ENCODE measurements around the gene HMGA1. TPM values are rescaled to one million over a fixed set of nuclear protein-coding genes. Genes with fewer than 3 reads are reported as not detected.

The HMGA1 gene
- total RNA-seq, 2 donors from 2014 or later = 22.6 to 27.7 TPM

GRCh38 chr6:34276191-34276590 is 39.5 kb downstream of the HMGA1 start:
- no peak for DNase-seq
- TF ChIP-seq POLR2A (IDR thresholded peaks at IDR 0.05) (no peak), CTCF (IDR thresholded peaks at IDR 0.05) (no peak)
- Histone ChIP-seq H3K27ac (no peak overlapping the region), H3K9me3 (no peaks in the 10 kb centered on the region), H3K4me3 (no peak overlapping the region), H3K36me3 (replicated peaks in 1 of 2; ENCODE audit: insufficient read depth in 1 of 2, low read depth in 2 of 2) (no peaks in the 10 kb centered on the region), H3K4me1 (peaks cover 6% of the 10 kb centered on the region), H3K27me3 (no peaks in the 10 kb centered on the region)
- 75 to 87% methylated on average over 5 of the region's 5 CpGs for WGBS, 2 donors
- ATAC-seq = no peak
- intact Hi-C loops (cut with DNase I) = no loop called here

- Histone ChIP-seq H3K27ac (no peak overlapping the region), H3K4me1 (peaks cover 6% of the 10 kb centered on the region), H3K4me3 (no peak overlapping the region), H3K9me3 (no peaks in the 10 kb centered on the region), H3K36me3 (replicated peaks in 1 of 2; ENCODE audit: insufficient read depth in 1 of 2, low read depth in 2 of 2) (no peaks in the 10 kb centered on the region), H3K27me3 (no peaks in the 10 kb centered on the region)
- TF ChIP-seq CTCF (IDR thresholded peaks at IDR 0.05) (no peak), POLR2A (IDR thresholded peaks at IDR 0.05) (no peak)
- intact Hi-C loops (cut with DNase I) = no loop called here
- DNase-seq = peak in 1 of 4 donors; percentile 7
- 51 to 73% methylated on average over 10 of the region's 10 CpGs for WGBS, 2 donors
- no peak for ATAC-seq
These were observed 40.4 kb downstream of the HMGA1 start for GRCh38 chr6:34276881-34277762.

GRCh38 chr6:34277763-34278112 is 41.1 kb downstream of the HMGA1 start:
- no peak overlapping the region for H3K27ac ChIP-seq
- WGBS, 2 donors = 98 to 100% methylated on average over 4 of the region's 4 CpGs
- ATAC-seq = no peak
- intact Hi-C loops (cut with DNase I) = no loop called here
- DNase-seq = no peak
- no peaks in the 10 kb centered on the region for H3K27me3 ChIP-seq
- peaks cover 6% of the 10 kb centered on the region for H3K4me1 ChIP-seq
- no peaks in the 10 kb centered on the region for H3K9me3 ChIP-seq
- TF ChIP-seq POLR2A (IDR thresholded peaks at IDR 0.05) (no peak), CTCF (IDR thresholded peaks at IDR 0.05) (no peak)
- no peak overlapping the region for H3K4me3 ChIP-seq
- no peaks in the 10 kb centered on the region for H3K36me3 ChIP-seq (replicated peaks in 1 of 2; ENCODE audit: insufficient read depth in 1 of 2, low read depth in 2 of 2)

- 56 to 87% methylated on average over 5 of the region's 5 CpGs for WGBS, 2 donors
- H3K4me1 ChIP-seq = no peaks in the 10 kb centered on the region
- TF ChIP-seq CTCF (IDR thresholded peaks at IDR 0.05) = no peak
- no peak for TF ChIP-seq POLR2A (IDR thresholded peaks at IDR 0.05)
- no peak overlapping the region for H3K4me3 ChIP-seq
- no peak for DNase-seq
- H3K27me3 ChIP-seq = no peaks in the 10 kb centered on the region
- H3K27ac ChIP-seq = no peak overlapping the region
- ATAC-seq = no peak
- intact Hi-C loops (cut with DNase I) = no loop called here
- H3K9me3 ChIP-seq = no peaks in the 10 kb centered on the region
- H3K36me3 ChIP-seq (replicated peaks in 1 of 2; ENCODE audit: insufficient read depth in 1 of 2, low read depth in 2 of 2) = no peaks in the 10 kb centered on the region
These were observed 42.2 kb downstream of the HMGA1 start for GRCh38 chr6:34278833-34279232.

GRCh38 chr6:34280216-34280615 is 43.5 kb downstream of the HMGA1 start:
- ATAC-seq (no peak), DNase-seq (no peak)
- H3K36me3 ChIP-seq (replicated peaks in 1 of 2; ENCODE audit: insufficient read depth in 1 of 2, low read depth in 2 of 2) = no peaks in the 10 kb centered on the region
- intact Hi-C loops (cut with DNase I) = no loop called here
- TF ChIP-seq CTCF (IDR thresholded peaks at IDR 0.05) (no peak), POLR2A (IDR thresholded peaks at IDR 0.05) (no peak)
- H3K4me1 ChIP-seq = no peaks in the 10 kb centered on the region
- WGBS, 2 donors = 85 to 86% methylated on average over 4 of the region's 4 CpGs
- H3K27me3 ChIP-seq = no peaks in the 10 kb centered on the region
- H3K27ac ChIP-seq = no peak overlapping the region
- no peak overlapping the region for H3K4me3 ChIP-seq
- H3K9me3 ChIP-seq = no peaks in the 10 kb centered on the region

Data from body of pancreas (tissue), 4 donors.